ENCODE data around the gene ISG15.

- TF ChIP-seq CTCF (IDR thresholded peaks at IDR 0.05 in 2 of 3, conservative IDR thresholded peaks at IDR 0.05 in 1 of 3; ENCODE audit: borderline replicate concordance in 1 of 3, insufficient read depth in 1 of 3, low read depth in 2 of 3, low read length in 2 of 3) (no peak), EZH2 (IDR thresholded peaks at IDR 0.05) (no peak), POLR2A (IDR thresholded peaks at IDR 0.05; ENCODE audit: borderline replicate concordance, extremely low read depth, insufficient read depth, insufficient read length) (no peak), REST (IDR thresholded peaks at IDR 0.05; ENCODE audit: low read depth) (no peak), FOSL1 (IDR thresholded peaks at IDR 0.05; ENCODE audit: low read depth) (no peak), SIN3A (IDR thresholded peaks at IDR 0.05; ENCODE audit: low read depth) (no peak), TCF7L2 (IDR thresholded peaks at IDR 0.05; ENCODE audit: borderline replicate concordance, extremely low read depth, insufficient read depth, insufficient read length) (no peak), POLR2AphosphoS5 (IDR thresholded peaks at IDR 0.05; ENCODE audit: low read depth, low read length) (no peak), ELF1 (IDR thresholded peaks at IDR 0.05; ENCODE audit: borderline replicate concordance, low read depth) (no peak), CEBPB (IDR thresholded peaks at IDR 0.05; ENCODE audit: low read depth) (no peak)
- TF ChIP-seq, protein P1, sequence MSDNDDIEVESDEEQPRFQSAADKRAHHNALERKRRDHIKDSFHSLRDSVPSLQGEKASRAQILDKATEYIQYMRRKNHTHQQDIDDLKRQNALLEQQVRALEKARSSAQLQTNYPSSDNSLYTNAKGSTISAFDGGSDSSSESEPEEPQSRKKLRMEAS (IDR thresholded peaks at IDR 0.05): no peak
These were observed 33.5 kb downstream of the ISG15 start for GRCh38 chr1:1046767-1047166.
